ENCODE measurements around the gene HIP1R.

- no peak for TF ChIP-seq EZH2 (IDR thresholded peaks at IDR 0.05; ENCODE audit: low read depth)
- TF ChIP-seq, protein P1, sequence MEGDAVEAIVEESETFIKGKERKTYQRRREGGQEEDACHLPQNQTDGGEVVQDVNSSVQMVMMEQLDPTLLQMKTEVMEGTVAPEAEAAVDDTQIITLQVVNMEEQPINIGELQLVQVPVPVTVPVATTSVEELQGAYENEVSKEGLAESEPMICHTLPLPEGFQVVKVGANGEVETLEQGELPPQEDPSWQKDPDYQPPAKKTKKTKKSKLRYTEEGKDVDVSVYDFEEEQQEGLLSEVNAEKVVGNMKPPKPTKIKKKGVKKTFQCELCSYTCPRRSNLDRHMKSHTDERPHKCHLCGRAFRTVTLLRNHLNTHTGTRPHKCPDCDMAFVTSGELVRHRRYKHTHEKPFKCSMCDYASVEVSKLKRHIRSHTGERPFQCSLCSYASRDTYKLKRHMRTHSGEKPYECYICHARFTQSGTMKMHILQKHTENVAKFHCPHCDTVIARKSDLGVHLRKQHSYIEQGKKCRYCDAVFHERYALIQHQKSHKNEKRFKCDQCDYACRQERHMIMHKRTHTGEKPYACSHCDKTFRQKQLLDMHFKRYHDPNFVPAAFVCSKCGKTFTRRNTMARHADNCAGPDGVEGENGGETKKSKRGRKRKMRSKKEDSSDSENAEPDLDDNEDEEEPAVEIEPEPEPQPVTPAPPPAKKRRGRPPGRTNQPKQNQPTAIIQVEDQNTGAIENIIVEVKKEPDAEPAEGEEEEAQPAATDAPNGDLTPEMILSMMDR (conservative IDR thresholded peaks at IDR 0.05): no peak
Measured at GRCh38 chr12:122795807-122796206, 39.5 kb upstream of the HIP1R start.

Measured in PC-9 (cell line).